D721Med (cell line): ENCODE data around the gene SYAP1.
"Not testable (repeated sequence)": the region's sequence is repeated elsewhere in the genome, so short reads cannot be mapped to it uniquely, and the experiment has no call there.

Source experiments
- DNase-seq: peaks from one replicate; pipeline ENCODE4 v3.0.0; 2011; ENCODE audit warnings: low spot score; ENCODE audit not compliant: insufficient read length
- FAIRE-seq: peaks from 2 replicates; lab custom pipeline; 2011; peaks lifted over from hg19 to GRCh38; lab: Jason Lieb, UNC
- TF ChIP-seq, protein P1 (sequence below): IDR thresholded peaks from 2 replicates; pipeline ENCODE4 v1.5.1; 2012; ENCODE audit warnings: mild to moderate bottlenecking, control low read depth; ENCODE audit not compliant: insufficient read depth; ENCODE audit errors: missing control alignments

The SYAP1 gene

DNA sequence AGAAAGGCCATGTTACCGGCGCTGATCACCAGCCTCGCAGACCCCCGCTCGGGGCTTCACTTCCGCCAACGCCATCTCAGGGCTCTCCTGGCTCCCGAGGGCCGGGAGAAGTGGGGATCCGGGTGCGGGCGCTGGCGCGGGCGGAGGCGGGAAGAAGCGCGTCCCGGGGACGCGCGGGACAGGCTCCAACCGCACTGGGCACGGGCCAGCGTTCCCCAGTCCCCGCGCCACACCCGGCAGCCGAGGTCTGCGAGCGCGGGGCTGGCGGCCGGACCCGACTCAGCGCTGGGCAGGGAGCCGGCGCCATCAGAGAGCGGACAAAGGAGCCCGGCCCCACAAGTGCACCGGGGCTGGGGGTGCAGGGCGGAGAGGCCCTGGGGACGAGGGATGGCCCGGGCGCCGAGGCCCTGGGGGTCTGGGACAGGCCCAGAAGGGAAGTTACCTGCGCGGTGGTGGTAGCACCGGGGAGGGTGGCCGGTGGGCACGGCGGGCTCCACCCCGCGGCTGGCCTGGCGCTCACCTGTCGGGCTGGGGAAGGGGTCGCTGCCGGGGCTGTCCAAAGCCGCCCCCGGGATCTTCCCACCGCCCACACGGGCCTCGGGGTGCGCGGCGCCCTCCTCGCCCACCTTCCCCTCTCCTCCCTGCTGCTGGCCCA is 7.4 kb upstream of the SYAP1 start:
- FAIRE-seq (no peak), DNase-seq (no peak)
- TF ChIP-seq, protein P1, sequence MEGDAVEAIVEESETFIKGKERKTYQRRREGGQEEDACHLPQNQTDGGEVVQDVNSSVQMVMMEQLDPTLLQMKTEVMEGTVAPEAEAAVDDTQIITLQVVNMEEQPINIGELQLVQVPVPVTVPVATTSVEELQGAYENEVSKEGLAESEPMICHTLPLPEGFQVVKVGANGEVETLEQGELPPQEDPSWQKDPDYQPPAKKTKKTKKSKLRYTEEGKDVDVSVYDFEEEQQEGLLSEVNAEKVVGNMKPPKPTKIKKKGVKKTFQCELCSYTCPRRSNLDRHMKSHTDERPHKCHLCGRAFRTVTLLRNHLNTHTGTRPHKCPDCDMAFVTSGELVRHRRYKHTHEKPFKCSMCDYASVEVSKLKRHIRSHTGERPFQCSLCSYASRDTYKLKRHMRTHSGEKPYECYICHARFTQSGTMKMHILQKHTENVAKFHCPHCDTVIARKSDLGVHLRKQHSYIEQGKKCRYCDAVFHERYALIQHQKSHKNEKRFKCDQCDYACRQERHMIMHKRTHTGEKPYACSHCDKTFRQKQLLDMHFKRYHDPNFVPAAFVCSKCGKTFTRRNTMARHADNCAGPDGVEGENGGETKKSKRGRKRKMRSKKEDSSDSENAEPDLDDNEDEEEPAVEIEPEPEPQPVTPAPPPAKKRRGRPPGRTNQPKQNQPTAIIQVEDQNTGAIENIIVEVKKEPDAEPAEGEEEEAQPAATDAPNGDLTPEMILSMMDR, result no peak

DNA sequence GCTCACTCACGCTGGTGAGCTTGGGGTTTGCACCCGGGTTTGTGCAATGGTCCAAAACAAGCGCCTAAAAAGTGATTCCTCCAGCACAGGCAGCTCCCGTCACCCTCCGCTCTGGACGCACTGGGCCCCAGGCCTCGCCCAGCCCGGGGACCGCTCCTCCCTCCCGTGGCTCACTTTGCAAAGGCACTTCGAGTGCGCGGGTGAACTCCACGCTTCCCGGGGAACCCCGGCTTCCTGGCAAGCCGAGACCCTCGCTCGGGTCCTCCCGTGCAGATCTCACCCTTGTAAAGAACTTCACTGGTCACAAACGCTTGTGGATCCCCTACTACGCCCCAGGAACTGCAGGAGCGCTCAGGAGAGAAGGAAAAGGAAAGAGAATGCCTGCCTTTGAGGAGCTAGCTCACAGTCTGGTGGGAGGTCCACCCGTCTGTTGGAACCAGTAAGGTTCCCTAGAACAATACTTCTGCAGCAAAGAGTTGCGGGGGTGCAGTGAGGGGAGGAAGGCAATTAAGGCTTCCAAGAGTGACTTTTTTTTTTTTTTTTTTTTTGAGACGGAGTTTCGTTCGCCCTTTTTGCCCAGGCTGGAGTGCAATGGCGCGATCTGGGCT is 6.8 kb upstream of the SYAP1 start, which contains the start of gene CTPS2:
TSS of gene CTPS2 (minus strand) at position 122 of the 608 bp plus-strand sequence. CDS start 9,767 bp downstream, outside the sequence.
- FAIRE-seq (no peak), DNase-seq (peak; percentile 36)
- TF ChIP-seq, protein P1, result no peak

DNA sequence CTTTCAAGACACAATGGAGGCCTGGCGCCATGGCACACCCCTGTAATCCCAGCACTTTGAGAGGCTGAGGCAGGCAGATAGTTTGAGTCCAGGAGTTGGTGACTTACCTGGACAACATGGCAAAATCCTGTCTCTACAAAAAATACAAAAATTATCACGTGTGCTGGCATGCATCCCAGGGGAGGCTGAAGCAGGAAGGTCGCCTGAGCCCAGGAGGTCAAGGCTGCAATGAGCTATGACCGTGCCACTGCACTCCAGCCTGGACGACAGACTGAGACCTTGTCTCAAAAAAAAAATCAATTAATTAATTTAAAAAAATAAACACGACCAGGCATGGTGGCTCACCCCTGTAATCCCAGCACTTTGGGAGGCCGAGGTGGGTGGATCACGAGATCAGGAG is 4.9 kb upstream of the SYAP1 start:
- no peak for FAIRE-seq
- TF ChIP-seq, protein P1, result no peak
- DNase-seq, result no peak

DNA sequence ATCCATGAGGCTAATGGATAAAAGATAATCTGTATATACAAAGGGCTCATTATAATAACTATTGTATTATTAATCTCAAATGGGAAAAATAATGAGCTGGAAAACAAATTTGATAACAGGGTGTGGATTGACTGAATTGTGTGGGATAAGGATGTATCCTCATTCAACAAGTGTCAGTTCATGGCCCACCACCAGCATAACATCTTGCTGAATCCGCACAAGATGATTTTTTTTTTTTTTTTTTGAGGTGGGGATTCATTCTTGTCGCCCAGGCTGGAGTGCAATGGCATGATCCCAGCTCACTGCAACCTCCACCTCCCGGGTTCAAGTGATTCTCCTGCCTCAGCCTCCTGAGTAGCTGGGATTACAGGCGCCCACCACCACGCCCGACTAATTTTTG is 3.8 kb upstream of the SYAP1 start:
- FAIRE-seq, DNase-seq: not testable (repeated sequence)

DNA sequence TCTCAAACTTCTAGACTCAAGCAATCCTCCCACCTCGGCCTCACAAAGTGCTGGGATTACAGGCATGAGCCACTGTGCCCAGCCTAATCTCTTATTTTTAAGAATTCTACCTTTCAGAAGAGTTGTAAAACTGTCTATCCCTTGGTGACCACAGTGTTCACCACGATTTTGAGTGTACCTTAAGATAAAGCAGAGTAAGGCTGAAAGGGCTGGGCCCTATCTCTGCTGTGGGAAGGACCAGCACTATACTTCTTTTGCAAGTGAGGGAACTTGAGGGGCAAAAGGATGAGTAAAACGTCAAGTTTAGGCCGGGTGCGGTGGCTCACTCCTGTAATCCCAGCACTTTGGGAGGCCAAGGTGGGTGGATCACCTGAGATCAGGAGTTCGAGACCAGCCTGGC is 3.0 kb upstream of the SYAP1 start:
- not testable (repeated sequence) for DNase-seq

DNA sequence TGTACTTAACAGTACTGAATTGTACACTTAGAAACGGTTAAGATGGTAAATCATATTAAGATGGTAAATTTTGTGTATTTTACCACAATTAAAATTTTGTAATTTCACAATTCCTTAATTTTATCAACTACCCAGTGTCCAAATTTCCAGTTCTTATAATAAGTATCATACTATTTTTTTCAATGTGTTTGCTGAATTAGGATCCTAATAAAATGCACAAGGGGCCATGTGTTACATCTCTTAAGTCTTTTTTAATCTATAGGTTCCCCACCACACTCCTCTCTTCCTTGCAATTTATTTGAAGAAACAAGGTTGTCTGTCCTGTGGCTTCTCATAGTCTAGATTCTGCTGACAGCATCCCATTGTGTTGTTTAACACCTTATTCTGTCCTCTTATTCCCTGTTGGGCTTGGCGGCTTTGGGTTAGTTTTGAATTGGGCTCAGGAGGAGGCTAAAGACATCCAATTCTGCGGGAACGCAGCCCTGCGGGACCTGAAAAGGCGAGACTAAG is 533 bp upstream of the SYAP1 start:
- TF ChIP-seq, protein P1, result no peak
- DNase-seq (no peak), FAIRE-seq (no peak)

More for the DNA sequence above, 3.0 kb upstream of the SYAP1 start:
- not testable (repeated sequence) for FAIRE-seq

DNA sequence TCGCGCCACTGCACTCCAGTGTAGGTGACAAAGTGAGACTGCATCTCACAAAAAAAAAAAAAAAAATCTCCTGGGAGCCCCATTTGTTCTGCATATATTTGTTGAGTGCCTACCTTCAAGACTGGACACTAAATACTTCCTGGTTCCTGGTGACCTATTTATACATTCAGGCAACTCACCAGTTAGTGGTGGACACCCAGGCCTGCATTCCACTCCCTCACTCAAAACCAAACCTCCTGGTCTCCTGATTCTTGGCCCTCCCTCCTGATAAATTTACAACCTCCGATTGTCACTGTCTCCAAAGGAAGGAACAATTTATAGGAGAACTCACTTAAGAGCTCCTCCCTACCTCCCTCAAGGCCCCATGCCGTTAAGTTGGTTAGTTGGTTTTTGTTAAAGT is 3.1 kb downstream of the SYAP1 start:
- DNase-seq (no peak), FAIRE-seq (no peak)
- TF ChIP-seq, protein P1, result no peak

DNA sequence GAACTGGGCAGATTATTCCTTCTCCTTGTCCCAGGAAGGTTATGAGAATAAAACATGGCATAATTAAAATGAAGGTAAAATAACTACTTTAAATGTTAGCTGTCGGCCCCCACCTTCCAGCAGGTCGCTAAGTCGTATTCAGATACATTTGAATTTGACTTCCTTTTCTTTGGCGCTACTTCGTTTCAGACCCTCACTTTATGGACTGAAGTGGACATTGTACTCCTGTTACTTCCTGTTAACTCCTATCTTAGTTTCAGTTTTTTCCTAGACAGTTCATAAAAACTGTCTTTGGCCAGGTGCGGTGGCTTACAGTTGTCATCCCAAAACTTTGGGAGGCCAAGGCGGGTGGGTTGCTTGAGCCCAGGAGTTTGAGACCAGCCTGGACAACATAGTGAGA is 5.7 kb downstream of the SYAP1 start:
- no peak for FAIRE-seq
- no peak for DNase-seq
- TF ChIP-seq, protein P1, result no peak

DNA sequence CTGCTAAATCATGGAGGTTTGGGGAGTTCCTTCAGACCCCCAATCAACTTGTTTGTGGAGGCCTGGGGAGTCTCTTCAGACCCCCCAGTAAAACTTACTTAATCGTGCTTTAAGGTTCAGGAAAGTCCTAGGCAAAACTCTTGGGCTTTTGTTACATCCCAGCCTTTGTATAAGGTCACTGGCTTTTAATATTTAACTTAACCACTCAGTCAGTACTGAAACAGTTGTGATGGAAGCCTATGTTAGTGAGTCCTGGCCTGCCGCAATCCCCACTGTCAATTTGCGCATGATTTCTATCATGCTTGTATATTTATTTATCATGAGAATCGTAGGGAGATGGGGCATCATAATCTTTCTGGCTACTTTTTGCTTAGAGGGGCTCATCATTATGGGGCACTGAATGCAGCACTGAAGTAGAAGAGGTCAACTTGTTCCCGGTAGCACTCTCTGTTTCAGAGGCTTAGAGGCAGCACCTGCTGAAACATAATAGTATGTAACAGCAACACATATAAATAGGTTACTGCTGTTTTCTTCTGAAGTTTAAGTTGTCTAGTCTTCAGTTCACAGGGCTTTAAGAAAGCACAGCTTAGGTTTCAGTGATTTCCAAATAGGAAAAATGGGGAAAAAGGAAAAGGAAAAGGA is 7.1 kb downstream of the SYAP1 start:
- not testable (repeated sequence) for DNase-seq, FAIRE-seq
